Stimulated activated CD4-positive, alpha-beta T cell treated with anti-CD3 and anti-CD28 coated beads, Interleukin-1b, Interleukin-23, amount 100 ng/mL, for 4 hours (primary cell): ENCODE measurements around the gene ZNF532.
"Not testable (repeated sequence)": the region's sequence is repeated elsewhere in the genome, so short reads cannot be mapped to it uniquely, and the experiment has no call there.

Source experiments
- DNase-seq, 2 donors: peaks; one replicate each; pipeline ENCODE4 v3.0.0-alpha.2; 2020; ENCODE audit warnings: low read depth in 2 of 2

Gene ZNF532

DNA sequence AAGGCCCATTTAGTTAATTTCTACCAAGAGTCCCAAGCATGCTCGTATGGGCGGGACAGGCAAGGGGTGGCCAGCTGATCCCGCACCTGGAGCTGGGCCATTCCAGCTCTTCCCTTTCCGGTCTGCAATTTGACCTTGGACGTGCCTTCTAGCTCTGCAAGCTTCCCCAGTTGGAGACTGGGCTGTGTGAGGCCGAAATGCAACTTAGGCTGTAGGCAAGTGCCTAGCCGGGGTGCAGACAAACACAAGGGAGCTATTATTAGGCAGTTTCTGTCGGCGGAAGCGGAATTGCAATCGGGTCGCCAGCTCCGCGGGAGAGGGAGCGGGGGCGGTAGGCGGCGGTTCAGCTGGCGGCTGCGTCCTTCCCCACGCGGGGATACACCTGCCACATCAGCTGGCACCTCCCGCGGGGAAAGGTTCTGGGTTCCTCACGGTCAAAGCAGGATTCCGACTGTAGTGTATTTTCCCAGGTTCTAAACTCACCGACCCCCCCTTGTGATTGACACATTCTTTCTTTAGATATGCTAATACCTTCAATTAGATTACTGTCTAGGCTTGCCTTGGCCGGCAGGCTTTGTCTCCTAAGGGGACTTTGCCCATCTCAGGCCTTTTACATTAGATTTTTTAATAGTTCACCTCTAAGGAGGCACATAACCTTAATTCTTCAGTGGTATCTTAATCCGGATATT is 17.1 kb upstream of the ZNF532 start:
- DNase-seq, result no peak

DNA sequence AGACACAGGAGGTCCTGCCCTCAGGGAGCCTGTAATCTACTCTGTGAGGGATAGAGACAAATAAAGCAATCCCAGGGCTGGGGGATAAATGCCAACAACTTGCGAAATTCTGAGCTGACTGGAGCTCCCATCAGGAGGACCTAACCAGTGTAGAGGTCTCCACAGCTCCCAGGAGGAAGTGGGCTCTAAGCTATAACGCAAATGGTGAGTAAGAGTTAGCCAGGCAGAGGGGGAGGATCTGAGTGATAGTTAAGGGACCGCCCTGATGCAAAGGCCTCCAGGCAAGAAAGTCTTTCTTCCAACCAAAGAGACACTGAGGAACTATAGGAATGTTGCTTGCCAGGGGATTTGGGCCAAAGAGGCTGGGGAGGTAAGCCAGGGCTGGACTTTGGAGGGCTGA is 16.0 kb upstream of the ZNF532 start:
- no peak for DNase-seq

DNA sequence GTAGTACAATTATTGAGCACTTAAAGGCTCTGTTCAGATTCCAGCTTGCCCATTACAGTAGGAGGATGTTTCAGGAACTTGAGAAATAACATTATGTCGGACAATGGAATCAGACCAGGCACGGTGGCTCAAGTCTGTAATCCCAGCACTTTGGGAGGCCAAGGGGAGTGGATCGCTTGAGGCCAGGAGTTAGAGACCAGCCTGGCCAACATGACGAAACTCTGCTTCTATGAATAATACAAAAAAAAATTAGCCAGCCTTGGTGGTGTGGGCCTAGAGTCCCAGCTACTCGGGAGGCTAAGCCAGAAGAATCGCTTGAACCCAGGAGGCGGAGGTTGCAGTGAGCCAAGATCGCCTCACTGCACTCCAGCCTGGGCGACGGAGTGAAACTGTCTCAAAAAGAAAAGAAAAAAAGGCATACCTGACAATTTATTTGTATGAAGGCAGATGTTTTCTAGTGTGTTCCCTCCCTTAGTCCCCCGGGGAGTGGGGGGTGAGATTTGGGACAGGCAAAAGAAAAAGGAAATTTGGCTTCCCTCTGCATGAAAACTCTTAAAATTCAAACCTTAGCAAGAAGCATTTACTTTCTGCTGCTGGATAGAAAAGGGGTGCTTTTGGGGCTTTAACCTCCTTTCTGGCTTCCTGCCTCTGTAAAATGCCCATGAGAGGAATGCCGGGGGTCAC is 13.7 kb upstream of the ZNF532 start:
- DNase-seq, result no peak

DNA sequence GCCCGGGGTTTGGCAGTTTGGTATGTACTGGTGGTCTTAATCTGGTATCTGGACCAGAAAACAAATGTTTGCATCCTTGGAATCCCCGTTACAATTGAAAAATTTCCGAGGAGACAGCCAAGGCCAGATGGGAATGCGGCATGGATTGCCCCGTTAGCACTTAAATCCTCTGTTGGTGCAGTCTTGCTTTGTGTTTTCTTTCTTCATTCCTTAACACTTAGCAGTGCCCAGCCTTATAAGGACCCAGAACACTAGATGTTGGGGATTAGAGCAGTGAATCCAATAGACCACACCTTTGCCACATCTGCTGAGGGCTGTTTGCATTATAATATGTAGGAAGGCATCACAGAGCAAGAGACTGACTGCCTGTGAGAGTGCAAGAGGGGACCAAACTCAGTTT is 12.8 kb upstream of the ZNF532 start:
- no peak for DNase-seq

DNA sequence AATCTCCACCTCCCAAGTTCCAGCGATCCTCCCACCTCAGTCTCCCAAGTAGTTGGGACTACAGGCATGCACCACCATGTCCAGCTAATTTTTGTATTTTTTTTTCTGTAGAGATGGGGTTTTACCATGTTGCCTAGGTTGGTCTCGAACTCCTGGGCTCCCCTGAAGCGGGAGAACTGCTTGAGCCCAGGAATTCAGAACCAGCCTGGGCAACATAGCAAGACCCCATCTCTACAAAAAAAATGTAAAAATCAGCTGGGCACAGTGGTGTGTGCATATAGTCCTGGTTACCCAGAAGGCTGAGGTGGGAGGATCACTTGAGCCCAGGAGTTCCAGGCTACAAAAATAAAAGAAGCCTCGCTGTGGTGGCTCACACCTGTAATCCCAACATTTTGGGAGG is 12.0 kb upstream of the ZNF532 start:
- DNase-seq, result no peak

DNA sequence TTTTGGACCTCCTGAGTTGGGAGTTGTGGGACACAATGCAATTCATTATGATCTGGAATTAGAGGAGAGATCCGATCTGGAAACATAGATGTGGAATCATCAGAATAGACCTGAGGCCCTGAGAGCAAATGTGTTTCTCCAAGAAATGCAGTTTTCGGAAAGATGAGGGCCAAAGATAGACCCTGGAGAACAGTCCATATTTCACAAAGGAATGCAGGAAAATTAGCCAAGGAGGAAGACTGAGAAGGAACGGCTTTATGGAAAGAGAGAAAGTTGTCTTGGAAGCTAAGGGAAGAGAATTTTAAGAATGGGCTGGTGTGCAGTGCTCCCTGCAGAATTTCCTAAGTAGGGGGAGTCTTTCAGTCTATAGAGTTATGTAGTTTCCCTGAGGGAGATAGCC is 11.1 kb upstream of the ZNF532 start:
- no peak for DNase-seq

DNA sequence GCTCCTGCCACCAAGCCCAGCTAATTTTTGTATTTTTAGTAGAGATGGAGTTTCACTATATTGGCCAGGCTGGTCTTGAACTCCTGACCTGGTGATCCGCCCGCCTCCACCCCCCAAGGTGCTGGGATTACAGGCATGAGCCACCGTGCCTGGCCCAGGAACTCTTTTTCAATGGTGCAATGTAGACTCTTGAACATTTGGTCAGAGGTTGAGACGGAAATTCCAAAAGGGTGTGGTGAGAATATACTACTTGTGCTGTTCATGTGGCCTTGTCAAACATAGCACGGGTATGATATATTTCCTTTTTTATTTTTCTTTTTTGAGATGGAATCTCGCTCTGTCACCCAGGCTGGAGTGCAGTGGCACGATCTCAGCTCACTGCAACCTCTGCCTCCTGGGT is 9.2 kb upstream of the ZNF532 start:
- DNase-seq, result not testable (repeated sequence)

DNA sequence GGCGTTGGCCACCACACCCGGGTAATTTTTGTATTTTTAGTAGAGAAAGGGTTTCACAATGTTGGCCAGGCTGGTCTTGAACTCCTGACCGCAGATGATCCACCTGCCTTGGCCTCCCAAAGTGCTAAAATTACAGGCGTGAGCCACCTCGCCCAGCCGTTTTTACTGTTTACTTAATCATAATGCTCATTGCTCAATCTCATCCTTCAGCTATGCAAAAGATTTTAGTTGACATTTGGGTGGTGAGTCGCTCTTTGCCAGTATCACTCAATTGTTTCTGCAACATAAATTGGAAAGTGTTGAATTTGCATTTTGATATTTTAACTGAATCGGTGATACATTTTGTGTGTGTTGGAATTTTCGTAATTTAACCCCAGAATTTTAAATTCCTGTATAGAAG is 7.8 kb upstream of the ZNF532 start:
- DNase-seq, result no peak

DNA sequence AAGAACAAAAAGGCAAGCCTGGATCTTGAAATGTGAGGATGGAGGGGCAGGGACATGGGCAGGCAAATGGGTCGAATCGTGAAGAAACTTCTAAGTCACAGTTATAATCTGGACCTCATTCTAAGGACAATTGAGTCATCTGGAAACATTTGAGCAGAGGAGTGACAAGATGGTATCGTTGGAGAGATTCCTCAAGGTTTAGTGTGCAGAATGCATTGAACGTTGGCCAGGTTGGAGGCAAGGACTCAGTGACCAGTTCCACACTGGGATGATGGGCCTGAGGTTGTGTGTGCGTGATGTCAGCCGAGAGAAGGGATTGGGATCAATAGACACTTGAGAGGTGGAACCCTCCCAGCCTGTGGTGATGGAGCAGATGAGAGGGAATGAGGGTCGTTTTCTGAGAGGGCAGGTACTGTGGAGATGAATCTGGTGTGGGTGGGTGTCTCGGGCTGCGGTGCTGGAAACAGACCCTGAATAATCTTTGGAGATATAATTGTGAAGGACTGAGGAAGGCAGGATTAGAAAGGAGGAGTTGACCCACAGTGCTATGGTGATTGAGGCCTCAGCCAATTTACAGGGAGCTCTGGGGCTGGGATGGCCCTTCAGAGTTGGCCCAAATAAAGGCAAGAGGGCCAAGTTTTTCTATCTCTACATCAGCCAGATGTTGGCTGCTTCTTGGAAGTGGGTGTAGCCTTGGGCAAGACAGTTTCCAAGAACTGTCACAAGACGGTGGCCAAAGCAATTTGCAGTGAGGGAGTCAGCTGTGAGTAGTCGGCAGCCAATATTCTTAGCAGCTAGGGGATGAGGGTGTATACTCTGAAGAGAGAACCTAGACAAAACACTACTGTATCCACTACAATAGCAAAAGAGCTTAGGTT is 5.8 kb upstream of the ZNF532 start:
- DNase-seq, result no peak

DNA sequence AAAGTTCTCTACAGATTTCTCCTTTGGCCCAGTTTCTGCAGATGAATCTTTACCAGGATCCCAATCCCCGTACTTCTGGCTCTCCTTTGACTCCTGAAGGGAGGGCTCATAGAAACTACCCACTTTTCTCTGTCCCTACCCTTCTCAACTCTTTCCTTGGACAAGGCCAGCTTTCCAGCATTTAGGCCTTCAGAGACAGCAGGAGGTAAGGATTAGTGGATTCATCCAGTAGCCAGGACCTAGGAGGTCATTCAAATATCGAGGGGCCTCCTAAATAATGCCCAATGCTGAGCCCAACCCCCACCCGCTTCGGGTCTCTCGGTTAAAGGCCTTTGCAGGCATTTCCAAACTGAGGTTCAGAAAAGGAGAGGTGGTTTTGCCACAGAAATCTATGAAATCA is 4.8 kb upstream of the ZNF532 start:
- no peak for DNase-seq

DNA sequence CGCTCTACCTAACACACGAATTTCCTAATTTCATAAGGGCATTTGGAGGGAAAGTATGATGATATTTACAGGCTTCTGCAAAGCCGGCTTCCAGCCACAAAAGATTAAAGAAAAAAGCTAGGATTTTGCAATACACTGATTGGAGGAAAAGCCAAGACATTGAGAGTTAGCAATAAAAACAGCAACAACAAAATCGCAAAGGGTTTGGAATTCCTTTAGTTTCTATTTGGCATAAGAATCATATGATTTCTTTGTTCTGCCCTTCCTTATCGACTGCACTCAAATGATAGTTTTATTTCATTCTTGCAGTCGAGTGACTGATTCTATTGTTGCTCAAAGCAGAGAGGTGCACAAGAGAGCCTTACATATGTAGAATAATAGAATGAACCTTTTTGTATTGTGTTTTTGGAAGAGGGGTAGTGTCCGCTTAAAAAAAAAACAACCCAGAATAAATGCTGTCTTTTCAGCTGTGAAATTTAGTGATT is 3.9 kb upstream of the ZNF532 start:
- no peak for DNase-seq

DNA sequence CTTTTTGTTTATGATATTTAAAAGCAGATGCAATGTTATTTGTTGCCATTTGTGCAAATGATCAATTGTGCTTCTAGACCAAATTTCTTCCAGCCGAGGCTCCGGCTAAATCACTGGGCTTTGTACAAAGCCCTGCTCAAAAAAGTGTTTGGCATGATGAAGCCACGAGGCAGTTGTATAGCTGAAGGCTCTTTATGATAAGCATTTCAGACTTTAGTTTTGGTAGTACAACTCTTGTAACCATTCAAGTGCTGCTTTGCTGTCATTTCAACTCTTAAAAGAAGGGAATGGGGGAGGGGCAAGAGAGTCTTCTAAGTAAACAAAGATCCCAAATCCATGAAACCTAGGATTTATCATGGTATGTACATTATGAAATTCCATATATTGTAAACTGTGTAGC is 3.3 kb upstream of the ZNF532 start:
- no peak for DNase-seq

DNA sequence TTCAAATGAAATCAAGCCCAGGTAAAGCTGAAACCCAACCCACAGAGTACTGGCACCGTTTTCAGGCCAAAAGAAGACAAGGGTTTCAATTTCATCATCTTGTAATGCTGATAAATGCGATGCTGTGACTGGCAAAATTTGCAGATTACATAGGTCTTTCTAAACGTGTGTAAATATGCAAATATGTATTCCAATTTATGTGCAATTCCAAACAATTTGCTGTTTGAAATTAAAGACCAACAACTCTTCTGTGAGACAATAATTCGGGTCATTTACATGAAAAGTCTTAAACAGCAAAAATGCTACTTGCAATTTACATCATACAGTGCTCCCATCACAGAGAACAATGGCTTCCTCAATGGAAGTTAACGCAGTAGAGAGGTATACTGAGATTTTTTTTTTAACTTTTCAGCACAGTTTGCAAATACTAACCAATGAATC is 2.8 kb upstream of the ZNF532 start:
- DNase-seq, result no peak

DNA sequence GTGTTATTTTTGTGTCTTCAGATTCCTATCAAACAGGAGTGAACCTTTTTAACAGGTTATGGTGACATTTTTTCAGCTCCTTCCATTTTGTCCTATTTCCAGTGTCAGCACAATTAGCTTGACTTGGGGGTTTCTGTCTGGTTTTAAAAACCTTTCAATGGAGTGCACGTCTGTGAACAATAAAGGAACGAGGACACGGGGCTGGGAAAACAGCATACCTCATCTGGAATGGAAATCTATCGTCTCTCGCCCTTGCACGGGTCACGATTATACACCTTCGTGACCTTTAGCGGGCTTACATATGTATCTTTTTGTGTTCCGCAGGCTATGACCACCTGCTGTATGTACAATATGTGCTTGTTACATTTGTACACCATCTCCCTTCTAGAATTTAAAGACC is 2.3 kb upstream of the ZNF532 start:
- no peak for DNase-seq

DNA sequence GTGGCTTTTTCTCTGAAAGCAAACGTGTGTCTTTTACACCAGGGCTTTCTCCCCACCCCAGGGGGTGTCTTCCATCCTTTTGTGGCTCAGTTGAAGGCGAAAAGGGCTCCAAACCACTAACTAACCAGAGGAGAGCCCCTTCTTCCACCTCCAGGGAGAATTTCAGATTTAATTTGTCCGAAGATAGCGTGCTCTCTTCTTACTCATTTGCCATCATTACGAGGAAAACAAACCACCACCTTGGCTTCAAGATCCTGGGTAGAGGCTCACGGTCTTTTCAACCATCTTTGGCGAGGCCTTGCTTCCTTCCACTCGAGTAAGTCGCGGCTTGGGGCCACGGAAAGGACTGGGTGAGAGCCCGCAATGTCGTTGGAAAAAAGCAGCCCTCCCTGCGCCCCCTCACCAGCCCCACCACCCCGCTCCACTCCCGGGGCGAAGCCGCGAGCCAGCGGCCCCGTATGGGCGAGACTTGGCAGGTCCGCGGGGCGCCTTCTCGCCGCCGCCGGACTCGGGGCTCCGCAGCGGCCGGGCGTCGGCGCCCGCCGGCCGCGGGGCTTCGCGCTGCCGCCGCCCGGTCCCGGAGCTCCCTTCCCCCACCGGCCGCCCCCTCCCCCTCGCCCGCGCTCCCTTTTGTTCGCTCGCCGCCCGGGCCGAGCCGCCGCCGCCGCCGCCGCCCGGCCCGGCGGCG is 1.7 kb upstream of the ZNF532 start:
- DNase-seq, result peak in 1 of 2 donors; percentile 18

DNA sequence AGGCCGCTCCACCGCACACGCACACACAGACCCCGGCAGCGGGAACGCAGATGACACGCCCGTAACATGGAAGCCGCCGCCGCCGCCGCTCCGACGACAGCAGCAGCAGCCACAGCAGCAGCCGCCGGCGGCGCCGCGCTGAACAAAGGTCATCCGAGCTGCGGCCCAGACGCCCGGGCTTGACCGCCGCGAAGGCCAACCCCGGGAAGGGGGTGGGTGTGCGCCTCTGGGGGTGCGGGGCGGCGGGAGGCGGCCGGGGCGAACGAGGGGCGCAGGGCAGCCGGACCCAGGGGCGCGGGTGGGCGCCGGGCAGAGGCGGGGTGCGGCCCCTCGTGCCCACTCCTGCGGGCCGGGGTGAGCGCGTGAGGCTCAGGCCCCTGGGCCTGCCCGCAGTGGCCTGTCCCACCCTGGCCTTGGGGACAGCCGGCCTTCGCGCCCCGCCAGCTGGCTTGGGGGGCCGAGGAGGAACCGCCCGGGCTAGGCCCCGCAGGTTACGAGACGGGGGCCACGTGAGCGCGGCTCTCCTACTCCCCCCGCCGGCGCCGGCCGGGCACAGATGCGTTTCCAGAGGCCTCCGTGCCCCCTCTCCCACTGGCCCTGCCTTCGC is 1.0 kb upstream of the ZNF532 start:
- peak in 1 of 2 donors; percentile 32 for DNase-seq

DNA sequence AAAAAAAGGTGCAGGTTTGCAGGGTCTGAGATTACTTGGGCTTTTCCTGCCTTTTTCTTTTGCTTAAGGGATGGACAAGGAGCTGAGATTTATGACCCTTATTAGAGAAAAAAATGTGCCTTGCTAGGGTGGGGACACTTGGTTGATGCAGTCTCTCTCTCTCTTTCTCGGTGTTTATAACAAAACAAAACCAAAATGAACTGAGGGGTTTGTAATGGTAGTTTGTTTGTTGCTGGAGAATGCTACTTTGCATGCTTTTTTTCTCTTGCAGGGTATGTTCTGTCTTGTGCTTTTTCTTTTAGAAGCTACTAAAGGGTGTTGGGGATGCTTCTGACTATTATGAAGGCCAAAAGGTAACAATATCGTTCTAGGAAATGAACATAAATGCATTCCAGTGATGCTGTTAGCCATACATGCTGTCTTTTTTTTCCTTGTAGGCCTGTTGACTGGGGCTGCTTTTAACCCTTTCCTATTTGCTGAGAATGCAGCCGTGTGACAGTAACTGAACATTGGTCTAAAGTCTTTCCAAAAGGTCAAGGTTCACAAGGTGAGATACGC is 435 bp downstream of the ZNF532 start:
- no peak for DNase-seq

DNA sequence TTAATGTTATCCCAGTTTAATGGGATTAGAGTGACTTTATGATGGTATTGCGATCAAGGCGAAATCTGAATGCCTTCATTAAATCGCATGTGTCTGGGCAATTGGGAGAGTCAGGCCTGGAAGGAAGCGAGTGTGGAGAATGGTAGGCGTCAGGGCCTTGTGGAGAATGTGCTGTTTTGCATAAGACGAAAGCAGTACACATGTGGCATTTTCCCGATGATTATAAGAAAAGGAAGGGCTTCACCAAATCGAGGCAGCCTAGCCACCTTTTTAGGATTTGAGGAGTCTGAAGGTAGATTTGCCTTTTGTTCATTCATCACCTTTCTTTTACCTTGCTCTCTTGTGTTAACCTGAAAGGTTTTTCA is 1.0 kb downstream of the ZNF532 start:
- DNase-seq, result no peak

DNA sequence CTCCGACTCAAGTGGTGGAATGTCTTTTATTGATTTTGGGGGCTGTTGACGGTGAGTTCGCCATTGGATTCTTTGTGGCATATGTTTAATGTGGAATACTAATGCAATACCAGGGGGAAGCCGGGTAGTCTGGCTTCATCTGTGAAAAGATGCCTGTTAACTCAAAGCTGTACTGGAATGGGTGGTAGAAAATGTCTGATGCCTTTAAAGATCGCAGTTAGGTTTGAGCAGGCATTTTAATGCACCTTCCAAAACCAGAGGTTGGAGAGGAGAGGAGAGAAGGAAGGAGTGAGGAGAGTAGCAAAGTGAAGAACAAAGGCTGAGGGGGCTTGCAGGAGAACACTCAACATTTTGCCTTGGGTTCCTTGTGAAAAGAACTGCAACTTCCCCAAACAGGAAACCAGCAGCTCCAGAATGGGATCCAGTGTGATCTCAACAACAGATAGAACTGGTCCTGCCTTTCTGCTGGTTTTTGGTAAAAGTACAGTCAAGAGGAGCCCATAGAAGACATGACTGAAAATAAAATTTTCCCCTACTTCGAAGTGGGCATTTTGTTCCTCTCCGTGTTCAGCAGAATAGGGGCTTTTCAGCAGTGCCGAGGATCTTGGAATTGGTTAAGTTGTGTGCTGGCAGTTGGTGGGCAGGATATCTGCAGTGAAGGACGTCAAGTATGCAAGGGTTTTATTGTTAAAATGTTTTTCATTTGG is 1.5 kb downstream of the ZNF532 start:
- no peak for DNase-seq

DNA sequence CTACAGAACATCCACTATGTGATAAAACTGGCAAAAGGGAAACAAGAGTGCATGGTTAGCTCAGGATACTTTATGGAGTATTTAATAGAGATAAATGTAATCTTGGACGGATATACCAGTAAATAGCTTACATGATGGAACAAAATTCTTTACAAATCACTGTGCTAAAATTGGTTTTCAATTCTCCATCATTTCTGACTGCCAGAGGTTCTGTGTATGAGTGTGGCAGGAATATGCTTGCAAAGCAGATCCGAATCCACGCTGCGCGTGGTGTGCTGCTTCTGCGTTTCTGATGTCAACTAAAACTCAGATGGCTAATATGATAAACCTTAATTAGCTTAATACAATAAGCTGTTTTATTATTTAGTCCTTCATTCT is 2.1 kb downstream of the ZNF532 start:
- no peak for DNase-seq
